Myocyte (in vitro differentiated cells): ENCODE data around the gene TMEM234. TPM values are rescaled to one million over a fixed set of nuclear protein-coding genes. Genes with fewer than 3 reads are reported as not detected.

Experiments
- DNase-seq: peaks from one replicate; pipeline ENCODE4 v3.0.0-alpha.2; 2012; ENCODE audit warnings: low read depth
- total RNA-seq: library from RNA; depleted of rRNA; stranded (reverse); fragments of >200 nt; gene quantifications from 2 replicates; pipeline ENCODE4 v1.2.3, GENCODE V29; 2014

Gene TMEM234
- total RNA-seq, 1 donor from 2014 or later = 10.1 TPM

DNA sequence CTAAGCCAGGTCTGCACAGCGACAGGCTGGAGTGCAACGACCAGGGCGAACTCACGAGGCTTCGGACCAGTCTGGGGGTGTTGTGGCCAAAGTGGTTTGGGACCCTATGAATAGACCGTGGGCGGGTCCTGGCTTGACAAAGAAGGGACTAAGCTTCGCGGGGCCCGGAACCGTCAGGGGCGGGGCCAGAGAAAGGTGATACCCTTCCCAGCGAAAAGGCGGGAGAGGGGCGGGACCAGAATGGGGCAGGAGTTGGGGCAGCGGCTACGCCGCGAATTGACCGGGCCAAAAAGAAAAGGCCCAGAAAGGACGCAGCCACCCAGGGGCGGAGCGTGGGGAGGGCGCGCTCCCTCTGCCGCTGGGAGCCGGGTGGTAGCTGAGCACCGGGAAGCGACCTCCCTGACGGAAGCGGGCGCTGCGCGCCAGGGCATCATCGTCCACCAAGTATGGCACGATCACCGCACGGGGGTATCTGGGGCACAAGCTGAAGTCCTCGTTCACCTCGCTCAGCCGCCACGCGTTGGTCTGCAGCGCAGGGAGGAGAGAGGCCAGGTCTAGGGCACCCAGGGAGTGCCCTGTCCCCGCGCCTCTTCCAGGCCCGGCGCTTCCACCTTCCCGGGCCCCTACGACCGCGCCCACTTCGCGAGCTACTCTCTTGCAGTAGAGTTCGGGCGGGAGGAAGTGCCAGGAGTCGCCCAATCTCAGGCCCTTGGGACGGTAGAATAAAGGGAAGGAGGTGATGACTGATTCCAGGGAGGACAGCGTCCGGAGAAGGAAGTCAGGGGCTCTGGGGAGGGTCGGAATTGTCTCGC, 18.2 kb upstream of the TMEM234 start:
- DNase-seq = peak; percentile 45

DNA sequence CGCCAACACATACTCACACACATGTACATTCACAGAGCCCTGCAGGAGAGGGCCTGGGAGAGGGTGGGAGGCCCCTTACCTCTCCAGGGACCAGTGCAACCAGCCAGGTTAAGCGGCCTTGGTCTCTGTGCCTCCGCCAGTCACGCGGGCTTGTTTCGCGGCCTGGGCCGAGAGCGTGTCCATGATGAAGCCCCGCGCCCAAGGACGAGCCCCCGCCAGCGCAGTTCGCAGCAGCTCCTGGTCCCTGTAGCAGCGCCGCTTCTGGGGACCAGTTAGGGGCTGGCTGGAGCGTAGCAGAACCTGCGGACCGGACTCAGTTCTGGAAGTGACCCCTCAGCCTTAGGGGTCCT, 17.6 kb upstream of the TMEM234 start:
- DNase-seq = no peak

DNA sequence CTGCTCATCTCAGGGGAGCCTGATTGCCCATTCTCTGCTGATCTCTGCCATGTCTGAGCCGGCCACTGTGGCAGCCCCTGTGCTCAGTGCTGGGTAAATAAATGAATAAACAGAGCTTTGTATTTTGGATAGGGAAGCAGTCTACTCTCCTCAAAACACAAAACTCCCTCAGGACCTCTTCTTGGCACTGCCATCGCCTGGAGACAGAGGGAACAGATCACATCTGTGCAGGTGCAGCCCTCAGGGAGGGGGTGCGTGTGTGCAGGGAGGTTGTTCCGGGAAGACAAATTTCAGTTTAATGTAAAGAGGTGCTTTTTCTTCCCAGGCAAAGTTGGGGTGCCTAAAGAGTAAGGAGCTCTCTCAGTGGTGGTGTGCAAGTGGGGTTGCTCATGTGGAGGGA, 17.2 kb upstream of the TMEM234 start:
- DNase-seq = no peak

DNA sequence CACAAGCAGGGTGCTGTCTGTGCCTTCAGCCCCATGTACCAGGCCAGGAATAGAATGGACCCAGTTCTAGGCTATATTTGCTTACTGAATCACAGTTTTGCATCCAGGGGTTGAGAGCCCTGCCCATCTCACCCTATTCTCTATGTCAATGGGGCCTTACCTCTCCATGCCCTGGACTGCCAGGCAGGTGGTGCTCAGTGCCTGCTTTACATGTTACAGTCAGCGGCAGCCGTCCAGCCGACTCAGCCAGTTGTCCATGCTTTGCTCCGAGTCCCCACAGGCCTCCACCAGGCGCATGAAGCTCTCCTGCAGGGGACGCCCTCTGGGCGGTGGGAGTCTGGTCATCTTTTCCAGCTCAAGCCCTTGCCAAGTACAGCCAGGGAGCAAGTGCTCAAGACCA, 12.6 kb upstream of the TMEM234 start:
- no peak for DNase-seq

DNA sequence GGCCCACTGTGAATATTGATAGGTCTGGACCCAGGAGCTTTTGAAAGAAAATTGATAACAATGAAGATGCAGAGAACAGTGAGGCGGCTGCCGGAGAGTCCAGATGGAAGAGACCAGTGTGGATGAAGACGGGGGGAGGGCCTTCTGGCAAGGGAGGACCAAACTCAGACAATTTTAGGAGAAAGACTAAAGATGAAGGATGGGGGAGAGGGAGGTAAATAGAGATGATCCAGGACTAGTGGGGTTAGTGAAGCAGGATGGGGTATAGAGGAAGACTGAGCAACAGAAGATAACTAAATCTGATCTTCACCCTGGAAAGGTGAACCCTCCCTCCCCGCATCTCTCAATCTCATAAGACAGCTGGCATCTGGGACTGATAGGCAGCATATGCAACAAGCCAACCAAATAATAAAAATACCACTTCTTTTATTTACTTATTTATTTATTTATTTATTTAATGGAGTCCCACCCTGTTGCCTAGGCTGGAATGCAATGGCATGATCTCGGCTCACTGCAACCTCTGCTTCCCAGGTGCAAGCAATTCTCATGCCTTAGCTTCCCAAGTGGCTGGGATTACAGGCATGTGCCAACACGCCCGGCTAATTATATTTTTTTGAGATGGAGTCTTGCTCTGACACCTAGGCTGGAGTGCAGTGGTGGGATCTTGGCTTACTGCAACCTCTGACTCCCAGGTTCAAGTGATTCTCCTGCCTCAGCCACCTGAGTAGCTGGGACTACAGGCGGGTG, 10.6 kb upstream of the TMEM234 start:
- no peak for DNase-seq

DNA sequence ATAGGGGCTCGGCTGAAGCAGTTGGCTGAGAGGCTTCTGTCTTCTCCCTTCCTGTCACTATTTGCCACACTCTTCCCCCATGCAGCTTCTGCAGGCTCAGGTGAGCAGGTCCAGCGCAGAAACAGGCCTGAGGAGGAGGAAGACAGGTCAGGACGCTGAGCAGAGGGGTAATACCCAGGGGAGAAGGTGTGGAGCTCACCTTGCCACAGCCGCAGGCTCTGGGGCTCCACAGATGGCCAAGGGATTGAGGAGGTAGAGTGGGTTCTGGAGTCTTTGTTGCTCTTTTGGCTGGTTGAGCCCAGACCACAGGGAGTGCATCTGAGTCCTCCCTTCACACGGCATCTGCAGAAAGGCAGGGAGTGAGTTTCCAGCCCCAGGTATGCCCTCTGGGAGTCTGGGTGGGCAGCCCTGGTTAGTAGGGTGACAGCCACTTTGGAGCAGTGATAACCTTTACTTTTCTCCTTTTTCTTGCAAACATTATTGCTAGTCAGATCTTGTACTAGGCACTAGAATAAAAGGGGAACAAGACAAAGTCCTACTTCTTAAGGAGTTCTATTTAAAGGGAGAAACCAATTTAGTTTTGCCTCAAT, 9.8 kb upstream of the TMEM234 start:
- DNase-seq = no peak

DNA sequence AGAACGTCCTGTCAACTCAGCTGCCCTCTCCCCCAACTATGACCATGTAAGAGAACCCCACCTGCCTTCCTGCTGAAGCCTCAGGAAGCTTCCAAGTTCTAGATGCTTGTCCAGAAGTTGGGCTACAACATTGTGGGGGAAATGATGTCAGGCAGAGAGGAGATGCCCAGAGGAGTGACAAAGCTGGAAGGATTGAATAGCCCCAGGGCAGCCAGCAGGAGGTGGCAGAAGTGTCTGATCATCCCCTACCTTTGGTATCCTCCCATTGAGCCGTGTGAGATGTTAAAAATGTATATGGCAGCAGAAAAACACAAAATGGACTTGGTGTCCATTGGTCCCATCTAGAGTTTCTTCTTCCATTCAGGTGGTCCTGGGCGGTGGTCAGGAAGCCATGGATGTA, 6.6 kb upstream of the TMEM234 start:
- DNase-seq = no peak

DNA sequence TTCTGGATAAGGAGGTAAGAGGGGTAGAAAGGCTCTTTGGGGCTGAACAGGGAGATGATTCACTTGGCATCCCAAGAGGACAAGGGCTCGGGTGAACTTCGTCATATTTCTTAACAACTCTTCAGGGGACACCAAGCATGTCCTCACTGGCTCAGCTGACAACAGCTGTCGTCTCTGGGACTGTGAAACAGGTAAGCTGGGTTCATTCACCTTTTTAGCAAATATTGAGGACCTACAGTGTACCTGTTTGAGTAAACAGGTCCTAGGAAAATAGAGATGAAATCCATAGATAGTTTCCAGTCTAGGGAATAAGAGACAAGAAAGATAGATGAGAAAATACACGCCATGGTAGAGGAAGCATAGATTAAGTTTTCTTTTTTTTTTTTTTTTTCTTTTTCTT, 2.1 kb upstream of the TMEM234 start:
- DNase-seq = no peak

DNA sequence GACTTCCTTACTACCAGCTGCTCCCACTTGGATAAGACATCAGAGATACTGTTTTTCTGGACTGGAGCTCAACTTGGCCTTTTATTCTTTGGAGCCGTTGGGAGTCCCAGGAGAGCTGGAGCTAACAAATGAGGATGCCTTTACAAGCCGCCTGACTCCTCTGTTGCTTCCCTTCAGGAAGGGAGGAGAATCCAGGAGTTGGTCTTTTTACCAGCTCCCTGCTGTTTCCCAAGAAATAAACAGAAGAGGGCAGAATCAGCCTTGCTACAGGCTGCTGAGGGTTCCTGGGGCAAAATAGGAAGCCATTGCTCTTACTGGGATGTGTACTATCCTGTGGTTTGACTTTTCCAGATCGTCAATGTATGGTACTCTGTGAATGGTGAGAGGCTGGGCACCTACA, 1.5 kb upstream of the TMEM234 start:
- no peak for DNase-seq

DNA sequence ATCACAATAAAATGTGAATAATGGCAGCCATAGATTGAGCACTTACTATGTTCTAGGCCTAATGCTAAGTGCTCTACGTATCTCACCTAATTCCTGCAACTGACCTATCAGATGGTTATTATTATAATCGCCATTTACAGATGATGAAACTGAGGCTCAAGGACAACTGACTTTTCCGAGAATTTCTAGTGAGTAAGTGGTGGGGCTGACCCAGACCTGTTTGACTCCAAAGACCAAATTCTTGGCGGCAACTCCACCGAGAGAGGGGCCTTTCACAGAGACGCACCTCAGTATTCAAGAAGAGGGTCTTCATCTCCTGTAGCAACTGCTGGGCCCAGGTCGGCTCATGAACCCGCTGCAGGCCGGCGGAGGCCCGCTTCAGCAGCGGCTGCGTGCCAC, 573 bp downstream of the TMEM234 start:
- DNase-seq = no peak

DNA sequence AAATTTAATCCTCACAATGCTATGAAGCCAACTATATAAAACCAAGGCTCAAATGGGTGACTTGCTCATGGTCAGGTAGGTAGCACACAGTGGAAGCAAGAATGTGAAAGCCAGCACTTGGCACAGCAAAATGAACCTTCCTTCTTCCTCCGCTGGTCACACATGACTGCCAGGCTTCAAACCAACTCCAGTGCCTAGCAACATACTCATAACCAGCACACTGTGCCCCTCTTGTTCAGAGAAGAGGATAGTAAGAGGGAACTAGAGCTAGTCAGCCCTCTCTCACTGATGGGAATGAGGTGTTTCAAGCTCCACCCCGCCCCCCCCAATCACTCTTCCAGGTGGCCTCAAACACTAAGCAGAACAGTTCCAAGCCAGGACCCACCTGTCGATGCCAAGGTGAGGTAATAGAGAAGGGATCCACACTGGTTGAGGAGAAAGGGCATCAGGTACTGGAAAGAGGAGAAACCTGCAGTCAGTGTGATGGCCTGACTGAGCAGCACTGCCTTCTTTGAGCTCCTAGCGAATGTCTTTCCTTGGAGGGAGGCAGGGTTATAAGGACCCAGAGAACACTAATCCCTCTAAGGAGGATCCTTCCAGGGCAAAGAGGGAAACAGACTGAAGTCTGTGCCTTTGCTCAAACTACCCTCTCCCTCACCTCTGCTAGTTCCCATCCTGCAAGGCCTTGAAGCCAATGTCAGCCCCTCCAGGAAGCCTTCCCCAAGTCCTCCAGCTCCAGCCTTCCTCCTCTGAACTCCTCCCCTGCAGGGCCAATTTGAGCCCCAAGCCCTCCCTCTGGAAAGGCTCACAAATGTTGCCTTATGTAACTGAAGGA, 1.2 kb downstream of the TMEM234 start:
- no peak for DNase-seq

DNA sequence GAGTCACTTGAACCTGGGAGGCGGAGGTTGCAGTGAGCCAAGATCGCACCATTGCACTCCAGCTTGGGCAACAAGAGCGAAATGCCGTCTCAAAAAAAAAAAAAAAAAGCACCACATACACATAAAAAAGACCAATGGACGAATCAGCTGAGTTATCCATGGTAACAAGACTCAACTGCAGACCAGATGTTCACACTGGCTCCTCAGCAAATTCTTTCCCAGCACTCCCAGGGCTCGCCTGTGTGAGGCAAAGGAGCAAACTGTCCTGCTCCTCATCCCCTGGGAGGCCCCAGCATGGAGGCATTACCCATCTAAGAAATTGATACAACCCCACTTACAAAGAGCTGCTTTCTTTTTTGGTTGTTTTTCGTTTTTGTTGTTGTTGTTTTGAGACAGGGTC, 3.1 kb downstream of the TMEM234 start:
- no peak for DNase-seq

DNA sequence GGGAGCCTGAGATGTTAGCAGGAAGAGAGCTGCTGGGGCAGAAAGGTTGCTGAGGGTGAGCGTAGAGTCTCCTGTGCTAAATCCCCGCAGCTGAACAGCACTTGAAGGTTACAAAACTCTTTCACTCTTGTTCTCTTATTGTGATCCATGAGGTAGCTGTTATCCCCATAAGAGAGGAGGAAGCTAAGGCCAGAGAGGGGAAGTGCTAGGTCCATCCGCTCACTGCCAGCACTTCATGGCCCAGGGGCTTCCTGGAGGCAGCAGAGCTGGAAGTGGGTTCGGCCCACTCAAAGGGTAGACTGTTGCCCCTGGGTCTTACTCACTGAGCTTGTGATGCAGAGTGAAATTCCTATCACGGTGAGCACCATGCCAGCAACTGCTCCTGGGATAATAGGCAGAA, 5.6 kb downstream of the TMEM234 start:
- no peak for DNase-seq

DNA sequence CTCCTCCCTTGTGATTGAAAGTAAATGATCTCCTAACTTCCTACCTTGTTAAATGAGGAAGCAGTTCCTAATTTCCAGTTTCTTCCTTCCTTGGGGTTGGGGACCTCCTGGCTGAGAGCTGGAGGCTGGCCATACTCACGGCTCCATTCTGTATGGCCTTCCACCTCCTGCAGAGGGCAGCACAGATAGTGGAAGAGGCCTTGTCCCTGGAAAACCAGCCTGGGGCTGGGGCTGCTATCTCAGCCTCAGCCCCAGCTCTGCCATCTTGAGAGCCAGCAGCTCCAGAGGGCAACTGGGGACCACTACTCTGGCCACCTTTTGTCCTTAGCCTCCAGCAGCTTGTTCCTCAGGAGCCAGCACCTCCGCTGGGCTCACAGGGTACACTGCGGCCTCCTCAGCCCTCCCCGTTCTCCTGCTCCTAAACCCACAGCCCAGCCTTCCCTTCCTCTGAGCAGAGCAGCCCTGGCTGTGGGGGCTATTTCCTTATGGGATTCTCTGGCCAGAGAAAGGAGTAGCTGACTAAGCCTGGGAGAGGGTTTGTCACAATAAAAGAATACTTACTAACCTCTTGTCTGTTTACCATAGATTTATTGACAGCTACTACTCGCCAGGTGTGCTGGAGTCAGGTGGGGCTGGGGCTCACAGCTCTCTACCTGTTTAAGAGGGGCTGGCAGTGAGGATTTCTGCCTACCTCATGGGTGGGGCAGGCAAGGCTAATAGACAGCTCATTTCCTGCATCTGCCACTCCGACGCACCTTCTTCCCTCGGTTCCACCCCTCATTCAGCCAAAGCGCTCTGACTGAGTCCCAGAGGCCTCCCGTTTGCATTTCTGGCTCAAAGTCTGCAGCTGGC, 6.3 kb downstream of the TMEM234 start:
- peak; percentile 78 for DNase-seq

DNA sequence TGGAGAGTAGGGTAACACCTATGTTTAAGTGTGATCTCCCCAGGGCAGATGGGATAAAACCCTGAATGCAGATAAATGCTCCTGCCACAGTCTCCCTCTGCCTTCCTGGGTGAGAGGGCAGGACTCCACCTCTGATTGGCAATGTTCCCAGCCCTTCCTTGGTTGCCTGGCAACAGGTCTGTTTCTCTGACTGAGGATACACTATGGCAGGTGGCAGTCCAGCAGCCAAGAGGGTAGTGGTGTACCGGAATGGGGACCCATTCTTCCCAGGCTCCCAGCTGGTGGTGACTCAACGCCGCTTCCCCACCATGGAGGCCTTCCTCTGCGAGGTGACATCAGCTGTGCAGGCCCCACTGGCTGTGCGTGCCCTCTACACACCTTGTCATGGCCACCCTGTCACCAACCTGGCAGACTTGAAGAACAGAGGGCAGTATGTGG, 13.2 kb downstream of the TMEM234 start, which contains the start of gene DCDC2B:
DCDC2B (plus strand) TSS at position 199 of the 438 bp plus-strand sequence; CDS start at position 204, 5 bp downstream.
- DNase-seq = peak; percentile 98

DNA sequence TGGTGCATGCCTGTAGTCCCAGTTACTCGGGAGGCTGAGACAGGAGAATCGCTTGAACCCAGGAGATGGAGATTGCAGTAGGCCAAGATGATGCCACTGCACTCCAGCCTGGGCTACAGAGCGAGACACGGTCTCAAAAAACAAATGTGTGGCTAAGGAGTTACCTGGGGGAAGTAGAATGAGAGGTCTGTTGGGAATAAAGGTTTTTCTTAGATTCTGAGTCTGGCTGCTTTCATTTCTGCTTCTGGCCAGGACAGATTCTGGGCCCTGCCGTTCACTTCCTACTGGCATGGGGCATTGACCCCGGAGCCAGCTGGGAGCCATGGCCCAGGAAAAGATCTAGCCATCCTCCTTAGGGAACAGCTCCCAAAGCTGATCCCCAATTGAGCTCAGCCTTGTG, 13.7 kb downstream of the TMEM234 start:
- no peak for DNase-seq

DNA sequence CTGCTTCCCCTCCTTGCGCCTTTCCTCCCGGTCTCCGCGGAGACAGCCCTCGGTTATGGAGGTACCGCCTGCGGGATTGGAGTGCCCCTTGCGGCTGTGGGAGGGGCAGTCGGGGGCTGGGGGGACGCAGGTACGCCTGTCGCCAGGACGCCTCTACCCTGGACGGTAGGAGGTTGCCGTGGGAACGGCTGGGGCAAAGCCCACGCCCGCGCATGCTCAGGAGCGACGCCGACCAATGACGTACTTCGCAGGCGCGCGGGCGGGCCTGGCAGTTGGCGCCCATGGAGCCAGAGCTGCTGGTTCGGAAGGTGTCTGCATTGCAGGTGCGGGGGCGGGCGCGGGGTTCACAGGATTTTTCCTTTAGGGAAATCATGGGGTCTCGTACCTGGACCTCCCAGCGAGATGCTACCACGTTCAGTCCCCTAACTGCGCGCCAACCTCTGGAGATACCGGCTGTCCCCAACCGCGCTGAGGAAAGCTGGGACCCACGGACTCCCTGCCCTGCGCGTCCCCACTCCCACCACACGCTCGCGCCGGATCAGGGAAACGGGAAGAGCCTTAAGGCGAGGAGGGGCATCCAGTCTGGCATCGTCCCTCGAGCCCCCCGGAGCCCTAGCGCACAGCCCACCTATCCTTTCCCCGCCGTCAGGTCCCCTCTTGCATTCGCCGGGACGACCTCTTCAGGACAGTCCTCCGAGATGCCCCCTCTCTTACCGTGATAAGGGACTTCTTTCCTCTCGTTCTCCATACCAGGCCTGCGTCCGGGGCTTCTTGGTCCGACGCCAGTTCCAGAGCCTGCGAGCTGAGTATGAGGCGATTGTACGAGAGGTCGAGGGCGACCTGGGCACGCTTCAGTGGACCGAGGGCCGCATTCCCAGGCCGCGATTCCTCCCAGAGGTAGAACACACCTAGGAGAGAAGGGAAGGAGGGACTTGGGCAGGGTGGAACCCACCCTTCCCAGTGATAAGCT, 16.5 kb downstream of the TMEM234 start, which contains the start of gene IQCC:
IQCC (plus strand) TSS at position 271 of the 970 bp plus-strand sequence; CDS start at position 282, 11 bp downstream.
- DNase-seq = peak; percentile 80

DNA sequence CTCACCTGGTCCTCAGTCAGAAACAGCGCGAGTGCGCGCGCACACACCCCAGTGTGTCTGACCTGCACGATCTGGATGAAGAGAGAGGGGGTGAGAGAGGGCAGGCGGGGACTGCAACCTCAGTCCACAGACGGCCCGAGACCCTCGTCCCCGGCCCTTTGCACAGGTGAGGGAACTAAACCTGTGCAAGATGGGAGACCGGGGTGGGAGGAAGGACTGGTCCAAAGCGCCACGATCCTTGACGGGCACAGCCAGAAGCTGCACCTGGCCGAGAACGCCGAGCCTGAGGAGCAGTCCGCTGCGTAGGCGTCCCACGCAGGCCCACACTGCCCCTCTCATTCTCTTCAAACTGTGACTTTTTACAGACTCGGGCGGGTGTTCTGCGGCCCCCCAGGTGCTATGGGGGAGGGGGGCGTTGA, 17.2 kb downstream of the TMEM234 start:
- DNase-seq = no peak
